HEK293 (cell line): ENCODE results near the gene EEFSEC.

Experiments
- AEBP2 ChIP-seq: fragments of 450-650 bp; formaldehyde crosslinking; IDR thresholded peaks from 2 replicates; pipeline ENCODE4 v1.5.1; 2016; ENCODE audit warnings: missing biosample characterization, missing genetic modification characterization, borderline replicate concordance
- ATF2 ChIP-seq: fragments of 450-650 bp; formaldehyde crosslinking; IDR thresholded peaks from 2 replicates; pipeline ENCODE4 v1.5.1; 2016; ENCODE audit warnings: missing biosample characterization, missing genetic modification characterization, low read depth
- CTCF ChIP-seq: fragments of 450-650 bp; formaldehyde crosslinking; IDR thresholded peaks from 2 replicates; pipeline ENCODE4 v1.5.1; 2016; ENCODE audit warnings: missing biosample characterization, missing genetic modification characterization
- EGR2 ChIP-seq: fragments of 450-650 bp; formaldehyde crosslinking; IDR thresholded peaks from 2 replicates; pipeline ENCODE4 v1.5.1; 2016; ENCODE audit warnings: low read depth, missing biosample characterization, missing genetic modification characterization
- PATZ1 ChIP-seq: fragments of 450-650 bp; formaldehyde crosslinking; IDR thresholded peaks from 2 replicates; pipeline ENCODE4 v1.5.1; 2016; ENCODE audit warnings: missing biosample characterization, missing genetic modification characterization
- PRDM4 ChIP-seq: fragments of 450-650 bp; formaldehyde crosslinking; IDR thresholded peaks from 2 replicates; pipeline ENCODE4 v1.5.1; 2017; ENCODE audit warnings: missing biosample characterization, missing genetic modification characterization
- REPIN1 ChIP-seq: fragments of 450-650 bp; formaldehyde crosslinking; IDR thresholded peaks from 2 replicates; pipeline ENCODE4 v1.5.1; 2017; ENCODE audit warnings: missing biosample characterization, missing genetic modification characterization, low read depth
- REST ChIP-seq: fragments of 450-650 bp; formaldehyde crosslinking; IDR thresholded peaks from 2 replicates; pipeline ENCODE4 v1.5.1; 2016; ENCODE audit warnings: missing biosample characterization, missing genetic modification characterization
- SALL2 ChIP-seq: fragments of 450-650 bp; formaldehyde crosslinking; IDR thresholded peaks from 2 replicates; pipeline ENCODE4 v1.5.0; 2017; ENCODE audit warnings: missing biosample characterization, mild to moderate bottlenecking, missing genetic modification characterization, borderline replicate concordance
- ZBTB49 ChIP-seq: fragments of 450-650 bp; formaldehyde crosslinking; IDR thresholded peaks from 2 replicates; pipeline ENCODE4 v1.5.1; 2016; ENCODE audit warnings: missing biosample characterization, missing genetic modification characterization, low read depth
- ZNF350 ChIP-seq: fragments of 450-650 bp; formaldehyde crosslinking; IDR thresholded peaks from 2 replicates; pipeline ENCODE4 v1.5.0; 2017; ENCODE audit warnings: missing biosample characterization, mild to moderate bottlenecking, missing genetic modification characterization
- ZNF354C ChIP-seq: fragments of 450-650 bp; formaldehyde crosslinking; IDR thresholded peaks from 2 replicates; pipeline ENCODE4 v1.5.1; 2016; ENCODE audit warnings: missing biosample characterization, missing genetic modification characterization, low read depth, borderline replicate concordance
- ZNF561 ChIP-seq: fragments of 450-650 bp; IDR thresholded peaks from 2 replicates; pipeline ENCODE4 v1.5.1; 2018; ENCODE audit warnings: missing biosample characterization, missing genetic modification characterization, borderline replicate concordance

GRCh38 chr3:128122013-128122412, 31.3 kb upstream of the EEFSEC start:
- no peak for TF ChIP-seq ATF2 (tag by site-specific recombination)
- no peak for TF ChIP-seq REST (tag by site-specific recombination)
- no peak for TF ChIP-seq CTCF (tag by site-specific recombination)
- no peak for TF ChIP-seq ZNF561 (tag by site-specific recombination)
- no peak for TF ChIP-seq ZNF354C (tag by site-specific recombination)
- TF ChIP-seq PRDM4 (tag by site-specific recombination): no peak
- TF ChIP-seq PATZ1 (tag by site-specific recombination): no peak
- TF ChIP-seq SALL2 (tag by site-specific recombination): no peak
- TF ChIP-seq ZNF350: no peak
- TF ChIP-seq ZBTB49 (tag by site-specific recombination): no peak
- no peak for TF ChIP-seq EGR2 (tag by site-specific recombination)
- no peak for TF ChIP-seq AEBP2 (tag by site-specific recombination)
- no peak for TF ChIP-seq REPIN1
